ENCODE data around the gene DHX36.

GRCh38 chr3:154361099-154361498, 36.8 kb upstream of the DHX36 start:
- TF ChIP-seq ZNF692 (tag by site-specific recombination; IDR thresholded peaks at IDR 0.05) (no peak), ZNF600 (tag by site-specific recombination; IDR thresholded peaks at IDR 0.05) (no peak), ZNF121 (tag by site-specific recombination; IDR thresholded peaks at IDR 0.05) (no peak), ZNF324 (tag by site-specific recombination; IDR thresholded peaks at IDR 0.05) (no peak), PATZ1 (tag by site-specific recombination; IDR thresholded peaks at IDR 0.05) (no peak), ZNF223 (tag by site-specific recombination; IDR thresholded peaks at IDR 0.05) (no peak), CTCF (tag by site-specific recombination; IDR thresholded peaks at IDR 0.05) (no peak), ZBTB1 (tag by site-specific recombination; IDR thresholded peaks at IDR 0.05) (no peak), ZSCAN4 (tag by site-specific recombination; IDR thresholded peaks at IDR 0.05) (no peak), ZBTB21 (tag by site-specific recombination; IDR thresholded peaks at IDR 0.05) (no peak), AEBP2 (tag by site-specific recombination; IDR thresholded peaks at IDR 0.05; ENCODE audit: borderline replicate concordance) (no peak), ZNF514 (tag by site-specific recombination; IDR thresholded peaks at IDR 0.05) (no peak), ATF2 (tag by site-specific recombination; IDR thresholded peaks at IDR 0.05; ENCODE audit: low read depth) (no peak), ZNF677 (tag by site-specific recombination; IDR thresholded peaks at IDR 0.05) (no peak)

Measured in HEK293 (cell line).